ENCODE data around the gene KCNJ1. TPM values are rescaled to one million over a fixed set of nuclear protein-coding genes. Genes with fewer than 3 reads are reported as not detected.

Gene KCNJ1
- total RNA-seq, 2 experiments from 2014 or later, result not detected

DNA sequence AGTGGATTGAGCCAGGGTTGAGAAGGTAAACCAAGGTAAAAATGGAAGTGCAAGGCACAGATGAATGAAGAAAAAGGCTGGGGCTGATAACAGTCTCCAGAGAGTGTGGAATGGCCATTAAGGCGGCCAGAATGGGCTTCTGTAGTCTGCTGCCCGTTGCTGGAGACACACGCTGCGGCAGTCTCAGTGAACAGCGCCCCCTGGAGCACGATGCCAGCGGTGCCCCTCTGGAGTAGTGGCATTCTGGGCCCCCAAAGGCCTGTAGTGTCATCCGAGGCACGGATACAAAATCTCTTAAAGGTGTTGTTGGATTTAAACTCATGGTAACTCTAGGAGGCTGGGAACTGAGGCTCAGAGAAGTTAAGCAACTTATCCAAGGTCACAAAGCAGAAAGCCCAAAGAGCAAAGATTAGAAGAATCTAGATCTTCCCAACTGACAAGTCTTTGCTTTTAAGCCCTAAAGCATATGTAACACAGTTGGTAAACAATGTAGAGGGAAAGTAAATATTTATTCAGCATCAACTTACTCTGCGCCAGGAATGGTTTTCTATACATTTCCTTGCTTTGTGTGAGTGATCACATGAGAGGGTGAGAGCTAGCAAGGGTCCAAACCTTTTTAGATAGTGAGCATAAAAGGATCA is 18.2 kb downstream of the KCNJ1 start:
- peaks cover 27% of the 10 kb centered on the region for H3K4me1 Mint-ChIP-seq
- peaks cover 2% of the 10 kb centered on the region for H3K9me3 Mint-ChIP-seq
- H3K36me3 Mint-ChIP-seq (ENCODE audit: low read depth), result peaks cover 5% of the 10 kb centered on the region
- H3K4me3 Mint-ChIP-seq, result no peak overlapping the region
- ChIA-PET POLR2A (no interaction called here), CTCF (interaction anchor here (0.8 to 6.0 kb wide), 9 partner anchors 9 to 677 kb away, joined by 3 to 36 read pairs (median 4); no protein-coding TSS in a partner anchor)
- peak; percentile 49 for DNase-seq
- peak overlapping the region; percentile 33 for H3K27ac Mint-ChIP-seq
- H3K27me3 Mint-ChIP-seq, result no peaks in the 10 kb centered on the region

DNA sequence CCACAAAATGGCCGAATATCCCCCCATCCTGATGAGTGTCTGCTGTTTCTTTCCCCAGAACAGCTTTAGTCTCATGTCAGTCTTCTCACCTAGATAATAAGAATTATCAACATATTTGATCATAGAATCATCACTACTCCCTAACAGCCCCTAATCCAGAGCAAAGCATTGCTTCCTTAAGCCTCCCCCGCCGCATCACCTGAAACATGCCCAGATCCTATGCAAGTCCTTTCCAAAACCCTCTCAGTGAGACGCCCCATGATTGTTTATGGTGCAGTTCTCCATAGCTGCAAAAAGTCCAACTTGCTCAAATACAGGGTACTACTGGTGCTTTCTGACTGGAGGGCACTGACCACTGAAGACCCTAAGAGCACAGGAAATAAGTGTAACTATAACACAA is 20.1 kb downstream of the KCNJ1 start:
- H3K27me3 Mint-ChIP-seq, result no peaks in the 10 kb centered on the region

DNA sequence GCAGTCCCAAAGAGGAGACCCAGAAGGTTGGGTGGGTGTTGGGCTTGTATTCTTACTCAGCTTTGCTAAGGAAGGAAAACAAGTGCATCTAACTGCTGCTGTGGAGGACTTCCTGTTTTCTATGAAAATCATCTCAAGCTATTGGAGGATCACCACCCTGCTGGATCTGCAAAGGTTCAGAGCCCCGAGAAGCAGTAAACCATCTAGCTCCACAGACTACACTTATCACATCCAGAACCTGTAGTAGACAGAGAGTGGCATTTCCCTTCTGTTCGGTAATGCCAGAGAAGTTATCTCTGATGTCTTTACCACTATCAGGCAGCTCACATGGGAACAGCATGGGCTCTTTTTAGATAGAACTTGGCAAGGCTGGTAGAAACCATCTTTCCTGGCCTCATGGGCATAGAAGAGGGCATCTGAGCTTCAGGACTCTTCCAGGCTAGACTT is 21.7 kb downstream of the KCNJ1 start:
- peaks cover 5% of the 10 kb centered on the region for H3K36me3 Mint-ChIP-seq (ENCODE audit: low read depth)
- DNase-seq, result peak; percentile 38
- H3K9me3 Mint-ChIP-seq, result peaks cover 6% of the 10 kb centered on the region
- H3K27me3 Mint-ChIP-seq, result no peaks in the 10 kb centered on the region
- ChIA-PET CTCF (interaction anchor here (0.9 to 6.0 kb wide), 6 partner anchors 12 to 829 kb away, joined by 3 to 36 read pairs (median 6); no protein-coding TSS in a partner anchor), POLR2A (interaction anchor here (0.6 kb wide), 1 partner anchor 776 kb away, joined by 3 read pairs; no protein-coding TSS in a partner anchor)
- no peak overlapping the region for H3K4me3 Mint-ChIP-seq
- H3K27ac Mint-ChIP-seq, result peak overlapping the region; percentile 82
- peaks cover 46% of the 10 kb centered on the region for H3K4me1 Mint-ChIP-seq

More for the DNA sequence above, 20.1 kb downstream of the KCNJ1 start:
- Mint-ChIP-seq H3K9me3 (peaks cover 5% of the 10 kb centered on the region), H3K27ac (no peak overlapping the region), H3K4me3 (no peak overlapping the region), H3K4me1 (peaks cover 33% of the 10 kb centered on the region), H3K36me3 (ENCODE audit: low read depth) (peaks cover 5% of the 10 kb centered on the region)
- no peak for DNase-seq
- ChIA-PET CTCF (interaction anchor here (0.8 to 6.0 kb wide), 6 partner anchors 11 to 672 kb away, joined by 3 to 36 read pairs (median 4); no protein-coding TSS in a partner anchor), POLR2A (no interaction called here)

DNA sequence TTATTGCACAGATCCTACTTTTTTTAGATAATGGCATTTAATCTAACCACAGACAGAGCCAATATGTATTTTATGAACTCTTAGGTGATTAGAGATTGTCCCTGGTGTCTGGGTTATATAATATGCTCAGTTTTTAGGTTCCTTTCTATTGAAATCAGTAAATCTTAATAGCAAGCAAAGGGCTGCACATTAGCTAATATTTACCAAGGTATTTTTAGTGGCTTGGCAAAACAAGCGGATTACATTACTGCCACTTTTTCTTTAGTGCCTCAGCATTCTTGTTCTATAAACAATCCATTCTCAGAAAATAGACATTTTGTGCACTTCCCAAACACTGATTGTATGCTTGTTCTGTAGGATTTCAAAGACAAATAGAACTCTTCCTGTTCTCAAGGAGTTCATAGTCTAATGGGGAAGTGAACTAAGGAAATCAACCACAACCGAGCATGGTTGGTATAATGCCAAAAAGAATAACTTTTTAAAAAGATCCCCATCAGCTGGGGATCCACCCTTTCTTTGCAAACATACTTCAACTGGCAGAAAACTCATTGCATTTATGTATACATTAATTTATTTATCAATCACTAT is 23.8 kb downstream of the KCNJ1 start:
- POLR2A ChIA-PET, result no interaction called here
- Mint-ChIP-seq H3K27ac (no peak overlapping the region), H3K4me3 (no peak overlapping the region), H3K27me3 (no peaks in the 10 kb centered on the region), H3K9me3 (peaks cover 13% of the 10 kb centered on the region), H3K4me1 (peaks cover 48% of the 10 kb centered on the region), H3K36me3 (ENCODE audit: low read depth) (peaks cover 8% of the 10 kb centered on the region)
- DNase-seq, result no peak
- CTCF ChIA-PET, result interaction anchor here (0.7 to 6.0 kb wide), 4 partner anchors 11 to 16 kb away, joined by 3 to 36 read pairs (median 8); no protein-coding TSS in a partner anchor

DNA sequence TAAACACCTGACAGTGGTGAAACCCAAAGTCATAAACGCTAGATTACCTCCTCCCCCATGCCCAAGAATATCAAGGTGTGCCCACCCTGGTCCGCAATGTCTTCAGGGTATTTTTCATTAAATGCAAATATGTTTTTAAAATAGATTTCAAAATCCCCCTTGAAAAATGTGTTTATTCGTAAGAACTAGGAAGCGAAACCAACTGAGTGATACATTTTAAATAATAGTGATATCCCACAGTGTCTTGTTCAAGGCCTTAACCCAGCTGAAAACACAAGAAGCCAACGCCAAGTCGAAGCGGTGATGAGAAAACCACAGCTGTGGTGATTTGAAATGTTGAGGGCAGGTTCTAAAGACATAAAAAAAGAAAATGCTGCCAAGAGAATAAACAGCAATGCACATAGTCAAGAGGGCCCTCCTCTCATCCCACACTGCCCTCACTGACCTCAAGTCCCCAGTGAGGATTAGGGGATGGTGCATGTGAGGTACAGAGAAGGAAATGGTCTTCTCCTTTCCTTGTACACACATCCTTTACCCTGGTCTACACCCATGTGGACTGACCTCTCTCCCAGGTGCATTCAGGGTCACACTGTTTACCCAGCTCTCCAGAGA is 25.5 kb downstream of the KCNJ1 start:
- no peak overlapping the region for H3K4me3 Mint-ChIP-seq
- H3K4me1 Mint-ChIP-seq, result peaks cover 59% of the 10 kb centered on the region
- POLR2A ChIA-PET, result no interaction called here
- no peaks in the 10 kb centered on the region for H3K27me3 Mint-ChIP-seq
- no peak overlapping the region for H3K27ac Mint-ChIP-seq
- CTCF ChIA-PET, result interaction anchor here (1.3 kb wide), 1 partner anchor 10 kb away, joined by 5 read pairs; no protein-coding TSS in a partner anchor
- H3K9me3 Mint-ChIP-seq, result peaks cover 16% of the 10 kb centered on the region
- no peak for DNase-seq
- H3K36me3 Mint-ChIP-seq (ENCODE audit: low read depth), result peaks cover 8% of the 10 kb centered on the region

DNA sequence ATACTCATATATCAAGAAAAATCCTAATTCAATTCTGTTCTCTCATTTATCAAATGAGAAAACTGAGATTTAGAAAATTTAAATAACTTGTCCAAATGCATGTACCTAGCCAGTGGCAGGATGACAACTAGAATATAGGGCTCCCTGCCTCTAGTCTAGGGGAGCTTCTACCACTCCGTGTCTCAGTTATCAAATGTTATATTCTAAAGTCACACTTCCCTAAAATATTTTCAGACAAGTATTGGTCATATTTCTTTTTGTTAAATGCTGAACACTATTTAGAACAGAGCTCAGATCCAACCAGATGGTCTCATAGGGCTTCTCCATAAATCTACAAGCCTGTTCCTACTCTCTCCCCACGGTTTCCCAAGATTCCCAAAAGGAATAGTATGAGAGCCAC is 26.3 kb downstream of the KCNJ1 start:
- Mint-ChIP-seq H3K36me3 (ENCODE audit: low read depth) (peaks cover 8% of the 10 kb centered on the region), H3K27ac (no peak overlapping the region), H3K9me3 (peaks cover 16% of the 10 kb centered on the region), H3K27me3 (no peaks in the 10 kb centered on the region), H3K4me1 (peaks cover 58% of the 10 kb centered on the region), H3K4me3 (no peak overlapping the region)
- no peak for DNase-seq
- CTCF ChIA-PET, result interaction anchor here (1.3 kb wide), 1 partner anchor 10 kb away, joined by 5 read pairs; no protein-coding TSS in a partner anchor
- POLR2A ChIA-PET, result no interaction called here

DNA sequence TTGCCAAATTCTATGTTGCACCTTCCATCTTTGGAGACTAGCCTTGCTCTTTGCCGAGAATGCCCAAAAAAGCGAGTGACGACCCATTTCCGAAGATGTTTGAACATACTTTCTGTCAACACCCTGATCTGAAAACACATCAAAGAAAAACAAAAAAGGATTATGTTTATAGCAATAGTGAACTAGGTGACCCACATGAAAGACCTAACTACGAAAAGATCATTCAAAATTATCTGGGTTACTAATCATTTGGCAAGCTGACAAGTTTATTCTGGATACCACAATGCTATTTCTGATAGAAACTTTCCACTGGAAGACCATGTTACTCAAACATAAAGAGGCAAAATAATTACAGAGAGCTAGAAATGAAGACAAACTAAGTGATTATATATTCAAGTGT is 27.0 kb downstream of the KCNJ1 start:
- H3K27ac Mint-ChIP-seq, result no peak overlapping the region
- POLR2A ChIA-PET, result no interaction called here
- DNase-seq, result no peak

DNA sequence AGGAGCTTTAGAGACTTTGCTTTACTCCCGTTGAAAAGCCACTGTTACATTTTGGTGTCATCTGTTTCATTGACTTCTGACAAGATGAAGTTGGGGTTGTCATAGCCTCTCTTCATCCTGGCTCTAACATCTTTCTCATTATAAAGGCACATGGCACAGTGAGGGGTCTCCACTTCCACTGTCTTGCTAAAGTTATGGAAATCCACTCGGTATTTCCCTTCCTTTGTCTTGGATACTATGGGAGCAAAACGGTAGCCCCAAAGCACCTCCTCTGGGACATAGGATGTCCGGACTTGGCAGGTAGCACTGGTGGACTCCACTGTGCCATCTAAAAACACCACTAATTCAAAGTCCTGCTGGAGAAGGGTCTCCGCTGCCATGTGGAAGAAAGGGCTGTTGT is 28.0 kb downstream of the KCNJ1 start:
- ChIA-PET POLR2A (no interaction called here), CTCF (no interaction called here)
- H3K27ac Mint-ChIP-seq, result no peak overlapping the region
- peaks cover 14% of the 10 kb centered on the region for H3K9me3 Mint-ChIP-seq
- H3K4me1 Mint-ChIP-seq, result peaks cover 43% of the 10 kb centered on the region
- H3K36me3 Mint-ChIP-seq (ENCODE audit: low read depth), result peaks cover 8% of the 10 kb centered on the region
- H3K4me3 Mint-ChIP-seq, result no peak overlapping the region
- DNase-seq, result no peak
- no peaks in the 10 kb centered on the region for H3K27me3 Mint-ChIP-seq

More for the DNA sequence above, 27.0 kb downstream of the KCNJ1 start:
- CTCF ChIA-PET, result no interaction called here
- peaks cover 8% of the 10 kb centered on the region for H3K36me3 Mint-ChIP-seq (ENCODE audit: low read depth)
- H3K9me3 Mint-ChIP-seq, result peaks cover 16% of the 10 kb centered on the region
- H3K4me3 Mint-ChIP-seq, result no peak overlapping the region
- H3K27me3 Mint-ChIP-seq, result no peaks in the 10 kb centered on the region
- H3K4me1 Mint-ChIP-seq, result peaks cover 52% of the 10 kb centered on the region

DNA sequence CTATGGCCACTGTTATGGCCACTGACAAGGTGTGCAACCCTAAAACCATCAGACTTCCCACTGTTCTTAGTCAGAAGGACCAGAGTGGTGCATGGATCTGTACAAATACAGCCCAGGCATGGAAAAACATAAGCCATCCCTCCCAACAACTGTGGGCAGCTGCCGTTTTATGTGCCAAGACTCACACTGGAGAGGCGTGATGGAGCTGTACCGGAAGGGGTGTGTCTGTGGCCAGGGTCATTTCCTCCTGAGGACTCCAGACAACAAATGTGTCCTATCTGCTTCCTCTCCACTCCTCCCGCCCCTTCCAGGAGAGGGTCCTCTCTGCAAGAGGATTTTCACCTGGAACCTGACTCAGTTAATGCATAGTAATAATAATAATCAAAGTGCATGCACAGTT is 29.5 kb downstream of the KCNJ1 start:
- Mint-ChIP-seq H3K36me3 (ENCODE audit: low read depth) (peaks cover 8% of the 10 kb centered on the region), H3K27me3 (no peaks in the 10 kb centered on the region), H3K9me3 (peaks cover 14% of the 10 kb centered on the region), H3K4me3 (no peak overlapping the region), H3K4me1 (peaks cover 44% of the 10 kb centered on the region), H3K27ac (peak overlapping the region; percentile 7)
- peak; percentile 36 for DNase-seq
- POLR2A ChIA-PET, result no interaction called here
- CTCF ChIA-PET, result interaction anchor here (0.8 to 1.3 kb wide), 4 partner anchors 11 to 680 kb away, joined by 3 to 4 read pairs (median 4); no protein-coding TSS in a partner anchor

DNA sequence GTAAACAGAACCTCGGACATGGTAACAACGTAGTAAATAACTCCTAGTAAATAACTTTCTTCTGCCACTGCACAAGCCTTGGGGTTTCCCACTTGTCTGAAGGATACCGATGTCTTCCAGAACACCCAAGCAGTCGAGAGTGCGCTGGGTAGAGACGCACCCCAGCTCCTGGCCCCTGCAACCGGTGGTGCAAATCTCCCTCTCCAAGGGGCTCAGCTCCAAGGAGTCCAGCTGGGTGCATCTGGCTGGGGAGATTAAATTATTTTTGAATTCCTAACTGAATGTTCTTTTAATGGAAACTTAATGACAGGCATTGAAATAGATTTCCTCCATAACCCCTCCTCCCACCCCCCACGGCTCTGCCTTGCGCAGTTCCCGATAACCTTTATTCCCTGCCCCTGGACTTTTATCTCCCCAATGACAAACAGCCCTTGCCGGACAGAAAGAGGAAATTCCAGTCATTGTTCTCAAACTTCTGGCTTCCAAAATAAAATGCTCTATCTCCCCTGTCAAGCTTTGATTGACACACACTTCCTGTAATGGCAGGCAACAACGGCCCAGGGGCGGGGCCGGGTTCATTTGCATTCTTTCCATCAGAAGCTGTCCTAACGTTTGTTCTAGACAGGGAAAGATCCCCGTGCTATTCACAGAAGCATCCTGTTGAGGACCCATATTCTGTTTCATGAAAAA is 31.2 kb downstream of the KCNJ1 start:
- no peaks in the 10 kb centered on the region for H3K27me3 Mint-ChIP-seq
- H3K4me1 Mint-ChIP-seq, result peaks cover 41% of the 10 kb centered on the region
- no peak for DNase-seq
- H3K36me3 Mint-ChIP-seq (ENCODE audit: low read depth), result peaks cover 8% of the 10 kb centered on the region
- peaks cover 10% of the 10 kb centered on the region for H3K9me3 Mint-ChIP-seq
- H3K27ac Mint-ChIP-seq, result no peak overlapping the region
- no peak overlapping the region for H3K4me3 Mint-ChIP-seq
- ChIA-PET CTCF (interaction anchor here (1.0 kb wide), 1 partner anchor 11 kb away, joined by 3 read pairs; no protein-coding TSS in a partner anchor), POLR2A (no interaction called here)

DNA sequence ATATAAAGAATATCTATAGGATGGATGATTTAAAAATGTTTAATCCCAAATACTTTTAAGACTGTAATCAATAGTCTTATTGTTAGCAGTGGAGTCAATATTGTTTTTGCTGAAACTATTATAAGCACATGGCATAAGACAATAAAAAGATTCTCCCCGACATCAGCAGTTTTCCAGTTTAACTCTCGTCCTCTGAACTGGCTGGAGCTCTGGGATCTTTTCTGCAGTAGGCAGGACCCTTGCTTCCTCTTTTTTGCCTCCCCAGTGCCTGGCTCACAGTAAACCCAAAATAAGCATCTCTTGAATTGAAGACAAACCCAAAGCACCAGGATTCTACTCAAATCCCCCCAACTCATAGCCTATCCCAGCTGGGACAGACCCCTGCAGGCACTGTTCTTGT is 32.9 kb downstream of the KCNJ1 start:
- no peak overlapping the region for H3K4me3 Mint-ChIP-seq
- no peak overlapping the region for H3K27ac Mint-ChIP-seq
- DNase-seq, result no peak
- H3K4me1 Mint-ChIP-seq, result peaks cover 45% of the 10 kb centered on the region
- ChIA-PET POLR2A (no interaction called here), CTCF (interaction anchor here (1.5 to 5.6 kb wide), 2 partner anchors 12 to 677 kb away, joined by 4 to 36 read pairs; no protein-coding TSS in a partner anchor)
- H3K27me3 Mint-ChIP-seq, result no peaks in the 10 kb centered on the region
- H3K36me3 Mint-ChIP-seq (ENCODE audit: low read depth), result peaks cover 5% of the 10 kb centered on the region
- peaks cover 3% of the 10 kb centered on the region for H3K9me3 Mint-ChIP-seq

DNA sequence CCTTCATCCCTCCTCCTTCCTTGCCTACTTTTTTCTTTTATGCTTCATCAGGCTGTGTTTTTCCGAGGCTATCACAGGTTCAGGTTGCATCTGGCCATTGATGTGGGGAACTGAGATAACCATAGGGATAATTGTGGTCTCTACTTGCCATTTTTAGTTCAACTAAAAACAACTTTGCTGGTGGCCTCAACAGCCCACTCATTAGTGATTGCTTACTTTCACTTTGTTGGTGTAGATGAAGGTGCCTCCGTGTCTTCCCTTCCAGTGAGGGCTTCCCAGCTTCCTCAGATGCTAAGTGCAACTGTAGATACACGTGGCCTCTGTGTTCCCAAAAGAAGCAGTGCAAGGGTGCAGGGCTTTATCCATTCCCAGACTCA is 35.0 kb downstream of the KCNJ1 start:
- H3K9me3 Mint-ChIP-seq, result no peaks in the 10 kb centered on the region
- H3K36me3 Mint-ChIP-seq (ENCODE audit: low read depth), result peaks cover 1% of the 10 kb centered on the region
- H3K4me1 Mint-ChIP-seq, result peaks cover 32% of the 10 kb centered on the region
- CTCF ChIA-PET, result interaction anchor here (0.7 to 5.6 kb wide), 16 partner anchors 9 to 795 kb away, joined by 3 to 36 read pairs (median 5); no protein-coding TSS in a partner anchor
- no peak overlapping the region for H3K4me3 Mint-ChIP-seq
- H3K27ac Mint-ChIP-seq, result no peak overlapping the region
- DNase-seq, result no peak
- H3K27me3 Mint-ChIP-seq, result no peaks in the 10 kb centered on the region
- POLR2A ChIA-PET, result no interaction called here

All from activated CD4-positive, alpha-beta T cell treated with anti-CD3 and anti-CD28 coated beads, Interleukin-2, amount 10 ng/mL, durations not matched to agents 7 days and 5 days (primary cell).